Hepatocyte (in vitro differentiated cells): ENCODE data around the gene KCNMA1.

Experiments used
- CTCF ChIP-seq: fragments of 200-600 bp; sonication (generic); IDR thresholded peaks from 2 replicates; pipeline ENCODE4 v1.5.1; 2016; ENCODE audit warnings: antibody characterized with exemption, mild to moderate bottlenecking; ENCODE audit not compliant: poor library complexity
- EZH2 ChIP-seq: fragments of 200-600 bp; sonication (generic); IDR thresholded peaks from 2 replicates; pipeline ENCODE4 v1.6.1; 2016; ENCODE audit warnings: antibody characterized with exemption, mild to moderate bottlenecking, borderline replicate concordance

DNA sequence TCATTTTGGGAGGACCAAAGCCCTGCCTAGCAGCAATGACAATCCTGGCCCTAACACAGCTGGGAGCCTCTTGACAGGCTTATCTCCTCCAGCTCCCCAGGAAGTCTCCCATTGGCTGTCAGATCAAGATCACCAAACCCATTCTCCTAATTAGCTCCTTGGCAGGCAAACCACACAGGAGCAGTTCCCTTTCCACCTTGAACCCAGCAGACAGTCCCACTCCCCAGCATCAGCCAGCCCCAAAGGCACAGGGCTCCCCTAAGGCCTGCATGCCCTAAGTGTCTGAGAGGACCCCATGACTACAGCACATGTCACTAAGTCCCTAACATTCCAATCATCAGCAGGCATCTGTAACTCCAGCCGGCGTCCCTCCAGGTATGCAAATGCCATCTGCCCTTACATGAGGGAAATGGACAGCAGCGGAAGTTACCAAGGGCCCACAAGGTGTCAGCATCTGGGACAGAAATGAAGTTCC, 348.5 kb downstream of the KCNMA1 start:
- TF ChIP-seq EZH2, result no peak
- TF ChIP-seq CTCF, result no peak
